MCF 10A (cell line): ENCODE data around the gene SBF2. TPM values are rescaled to one million over a fixed set of nuclear protein-coding genes. Genes with fewer than 3 reads are reported as not detected.

Experiments used
- BruUV-seq: library from RNA; stranded (reverse); fragments of 400-500 nt; replicated peaks from 2 replicates; lab custom pipeline; 2021; lab: Mats Ljungman, UMichigan
- CTCF ChIA-PET: fragments of 300-600 bp; sonication (Branson Sonifier 250); formaldehyde crosslinking; extraction: SDS; loops from one replicate; lab custom pipeline; 2021; ENCODE audit warnings: antibody characterized with exemption, inconsistent platforms; lab: Yijun Ruan, JAX
- POLR2A ChIA-PET: fragments of 300-600, 350-650 bp; sonication (Branson Sonifier 250); formaldehyde crosslinking; extraction: SDS; loops from one replicate; lab custom pipeline; 2020; ENCODE audit warnings: antibody characterized with exemption, inconsistent platforms; lab: Yijun Ruan, JAX
- DNase-seq: peaks from one replicate; pipeline ENCODE4 v3.0.0-alpha.2; 2018; ENCODE audit not compliant: unreplicated experiment
- H3K27ac Mint-ChIP-seq: one replicate; pipeline ENCODE4 v1.8.0; 2022; ENCODE audit warnings: mild to moderate bottlenecking, low read depth, mixed read lengths; ENCODE audit not compliant: unreplicated experiment
- H3K27me3 Mint-ChIP-seq: one replicate; pipeline ENCODE4 v1.8.0; 2022; ENCODE audit warnings: mixed read lengths; ENCODE audit not compliant: insufficient read depth, unreplicated experiment
- H3K36me3 Mint-ChIP-seq: one replicate; pipeline ENCODE4 v1.8.0; 2022; ENCODE audit warnings: mild to moderate bottlenecking, moderate library complexity, mixed read lengths; ENCODE audit not compliant: insufficient read depth, unreplicated experiment
- H3K4me1 Mint-ChIP-seq: one replicate; pipeline ENCODE4 v1.8.0; 2022; ENCODE audit warnings: mixed read lengths; ENCODE audit not compliant: insufficient read depth, unreplicated experiment
- H3K4me3 Mint-ChIP-seq: one replicate; pipeline ENCODE4 v1.8.0; 2022; ENCODE audit warnings: mild to moderate bottlenecking, moderate library complexity, mixed read lengths; ENCODE audit not compliant: unreplicated experiment
- H3K9me3 Mint-ChIP-seq: one replicate; pipeline ENCODE4 v1.8.0; 2022; ENCODE audit warnings: mixed read lengths; ENCODE audit not compliant: unreplicated experiment
- CTCF ChIP-seq: fragments of 200-600 bp; IDR thresholded peaks from one replicate; pipeline ENCODE4 v1.8.0; 2022; ENCODE audit warnings: antibody characterized with exemption, mild to moderate bottlenecking; ENCODE audit not compliant: unreplicated experiment
- intact Hi-C: fragments of 100-400 bp; cut with micrococcal nuclease; formaldehyde crosslinking; loops from 2 replicates; pipeline ENCODE4 v1.14.1; 2022
- total RNA-seq: library from RNA; stranded (reverse); gene quantifications from 2 replicates; pipeline ENCODE4 v1.2.3, GENCODE V29; 2022

SBF2 gene
- total RNA-seq, 1 experiment from 2014 or later: 28.3 TPM

- ChIA-PET POLR2A (interaction anchor here (0.6 to 5.0 kb wide), 14 partner anchors 23 to 567 kb away, joined by 3 to 46 read pairs (median 4); partner anchors contain the start of genes ADM and ZNF143), CTCF (interaction anchor here (0.6 to 3.8 kb wide), 6 partner anchors 7 to 1563 kb away, joined by 3 to 21 read pairs (median 4); no protein-coding TSS in a partner anchor)
- no peak overlapping the region for H3K4me3 Mint-ChIP-seq
- H3K4me1 Mint-ChIP-seq: peaks cover 57% of the 10 kb centered on the region
- peak overlapping the region; percentile 73 for H3K27ac Mint-ChIP-seq
- no peak for TF ChIP-seq CTCF
- no TSS peak for BruUV-seq
- H3K27me3 Mint-ChIP-seq: no peaks in the 10 kb centered on the region
- intact Hi-C loops: loop anchor here (10.0 kb wide), 1 partner anchor 449 kb away; no protein-coding TSS in a partner anchor
- DNase-seq: no peak
- H3K9me3 Mint-ChIP-seq: no peaks in the 10 kb centered on the region
- H3K36me3 Mint-ChIP-seq: peaks cover 5% of the 10 kb centered on the region
These were observed 538.3 kb downstream of the SBF2 start for GRCh38 chr11:9755561-9756185.

DNA sequence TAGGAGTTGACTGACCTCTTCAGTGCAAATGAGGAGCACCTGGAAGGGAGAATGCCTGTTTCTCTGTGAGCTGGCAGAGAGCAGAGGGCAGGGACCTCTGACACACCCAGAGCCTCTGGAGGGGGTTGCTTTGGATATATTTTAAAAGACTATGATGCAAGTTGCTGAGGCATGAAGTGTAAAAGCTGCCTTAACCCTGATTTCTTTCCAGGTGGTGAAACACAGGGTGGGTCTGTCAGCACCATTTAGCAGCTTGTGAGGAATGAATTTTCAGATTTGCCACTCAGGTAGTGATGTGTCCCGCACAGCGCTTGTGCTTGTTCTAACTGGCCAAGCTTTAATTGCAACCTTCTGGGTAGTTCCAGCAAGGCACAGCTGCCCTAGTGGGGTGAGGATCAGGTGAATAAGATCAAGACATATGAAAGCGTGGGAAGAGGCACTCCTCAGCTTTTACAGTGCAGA lies 540.0 kb downstream of the SBF2 start:
- no TSS peak for BruUV-seq
- H3K27me3 Mint-ChIP-seq: no peaks in the 10 kb centered on the region
- POLR2A ChIA-PET: interaction anchor here (0.6 to 5.0 kb wide), 24 partner anchors 11 to 998 kb away, joined by 3 to 46 read pairs (median 4); partner anchors contain the start of genes ADM, SWAP70, WEE1 and ZNF143
- H3K36me3 Mint-ChIP-seq: peaks cover 5% of the 10 kb centered on the region
- no peak for TF ChIP-seq CTCF
- intact Hi-C loops: loop anchor here (1.0 to 10.0 kb wide), 2 partner anchors 140 to 451 kb away; no protein-coding TSS in a partner anchor
- CTCF ChIA-PET: interaction anchor here (0.5 to 3.8 kb wide), 9 partner anchors 34 to 757 kb away, joined by 3 to 21 read pairs (median 4); no protein-coding TSS in a partner anchor
- H3K4me1 Mint-ChIP-seq: peaks cover 41% of the 10 kb centered on the region
- peak; percentile 52 for DNase-seq
- no peak overlapping the region for H3K4me3 Mint-ChIP-seq
- H3K9me3 Mint-ChIP-seq: no peaks in the 10 kb centered on the region
- H3K27ac Mint-ChIP-seq: peak overlapping the region; percentile 73

DNA sequence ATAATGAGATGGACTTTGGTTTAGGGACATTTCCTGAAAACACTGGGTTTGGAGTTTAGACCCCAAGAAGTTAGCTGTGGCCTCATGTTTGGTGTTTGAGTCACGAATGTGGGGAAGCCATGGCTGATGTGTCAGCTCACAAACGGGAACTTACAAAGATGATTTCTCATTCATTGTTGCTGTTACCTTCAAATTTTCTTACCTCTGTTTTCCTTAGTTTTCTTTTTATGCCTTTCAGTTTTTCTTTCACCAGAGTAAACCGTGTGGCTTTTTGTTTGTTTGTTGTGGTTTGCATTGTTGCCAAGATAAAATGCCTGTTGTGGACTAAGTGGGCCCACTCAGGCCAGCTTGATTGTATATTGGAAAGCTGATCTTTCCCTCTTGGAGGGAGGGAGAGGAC lies 541.0 kb downstream of the SBF2 start:
- Mint-ChIP-seq H3K4me3 (no peak overlapping the region), H3K27me3 (no peaks in the 10 kb centered on the region), H3K36me3 (peaks cover 10% of the 10 kb centered on the region), H3K4me1 (peaks cover 37% of the 10 kb centered on the region), H3K9me3 (no peaks in the 10 kb centered on the region), H3K27ac (peak overlapping the region; percentile 73)
- BruUV-seq: no TSS peak
- POLR2A ChIA-PET: interaction anchor here (0.7 to 5.0 kb wide), 11 partner anchors 16 to 842 kb away, joined by 3 to 46 read pairs (median 4); partner anchors contain the start of genes ADM, RNF141, WEE1 and ZNF143
- peak; percentile 36 for DNase-seq
- intact Hi-C loops: loop anchor here (10.0 kb wide), 1 partner anchor 452 kb away; no protein-coding TSS in a partner anchor
- CTCF ChIA-PET: interaction anchor here (0.7 to 1.3 kb wide), 4 partner anchors 12 to 571 kb away, joined by 3 to 5 read pairs (median 3); no protein-coding TSS in a partner anchor
- TF ChIP-seq CTCF: no peak

DNA sequence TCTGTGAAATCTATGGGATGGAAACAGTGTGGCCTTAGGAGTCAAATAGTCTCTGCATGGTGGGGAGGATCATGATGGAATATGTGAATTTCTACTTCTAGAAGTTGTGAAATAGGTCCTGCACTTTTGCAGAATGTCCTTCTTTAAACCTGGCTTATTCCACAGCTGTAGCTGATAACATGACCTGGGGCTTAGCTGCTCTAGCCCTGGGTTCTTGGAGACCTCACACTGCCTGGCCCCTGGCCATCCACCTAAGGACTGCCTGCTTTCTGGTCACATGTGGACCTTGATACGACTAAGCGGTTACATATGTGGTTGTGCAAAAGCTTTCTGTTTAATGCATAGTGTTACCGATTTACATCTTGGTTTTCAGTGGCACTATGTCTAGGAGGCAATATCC lies 541.9 kb downstream of the SBF2 start:
- ChIA-PET CTCF (interaction anchor here (0.6 to 1.2 kb wide), 3 partner anchors 146 to 792 kb away, joined by 3 read pairs; no protein-coding TSS in a partner anchor), POLR2A (interaction anchor here (0.7 to 1.6 kb wide), 4 partner anchors 15 to 185 kb away, joined by 3 to 4 read pairs (median 3); no protein-coding TSS in a partner anchor)
- Mint-ChIP-seq H3K27ac (no peak overlapping the region), H3K9me3 (no peaks in the 10 kb centered on the region), H3K27me3 (no peaks in the 10 kb centered on the region), H3K36me3 (peaks cover 16% of the 10 kb centered on the region), H3K4me1 (peaks cover 33% of the 10 kb centered on the region), H3K4me3 (no peak overlapping the region)
- DNase-seq: peak; percentile 14
- intact Hi-C loops: loop anchor here (10.0 kb wide), 1 partner anchor 453 kb away; no protein-coding TSS in a partner anchor
- TF ChIP-seq CTCF: no peak
- no TSS peak for BruUV-seq
